GM10266 (cell line): Measurements from ENCODE around the gene GLI3.

Experiments used
- DNase-seq: peaks from one replicate; pipeline ENCODE4 v3.0.0; 2012; ENCODE audit errors: extremely low spot score
- CTCF ChIP-seq: IDR thresholded peaks from 2 replicates; pipeline ENCODE4 v1.5.1; 2012; ENCODE audit warnings: mild to moderate bottlenecking, low read depth; ENCODE audit not compliant: control insufficient read depth, insufficient read depth; ENCODE audit errors: missing control alignments

The GLI3 gene

GRCh38 chr7:41964183-41964753 is 272.7 kb downstream of the GLI3 start:
- no peak for TF ChIP-seq CTCF
- DNase-seq, result no peak

- DNase-seq, result no peak
- no peak for TF ChIP-seq CTCF
These were observed 280.3 kb downstream of the GLI3 start for GRCh38 chr7:41956705-41957104.

- DNase-seq, result no peak
- TF ChIP-seq CTCF, result no peak
These were observed 280.9 kb downstream of the GLI3 start for GRCh38 chr7:41955893-41956675.

- no peak for DNase-seq
- TF ChIP-seq CTCF, result no peak
These were observed 281.6 kb downstream of the GLI3 start for GRCh38 chr7:41955451-41955850.

- no peak for DNase-seq
- no peak for TF ChIP-seq CTCF
These were observed 282.0 kb downstream of the GLI3 start for GRCh38 chr7:41954976-41955375.

- no peak for DNase-seq
- TF ChIP-seq CTCF, result no peak
These were observed 288.5 kb downstream of the GLI3 start for GRCh38 chr7:41948503-41948902.

GRCh38 chr7:41943094-41943577 is 293.9 kb downstream of the GLI3 start:
- peak; percentile 76 for DNase-seq

More at GRCh38 chr7:41943094-41943577, 293.9 kb downstream of the GLI3 start:
- TF ChIP-seq CTCF, result peak; percentile 95
